ENCODE measurements around the gene NF2. TPM values are rescaled to one million over a fixed set of nuclear protein-coding genes. Genes with fewer than 3 reads are reported as not detected.

Gene NF2
- total and polyA plus RNA-seq, 11 donors = 15.0 to 137 (median 52.1) TPM

- H3K27me3 ChIP-seq = peaks cover 0 to 51% (median 10%) of the 10 kb centered on the region in 9 donors
- TF ChIP-seq POLR2A (IDR thresholded peaks at IDR 0.05) (no peak), CTCF (IDR thresholded peaks at IDR 0.05) (no peak)
- DNase-seq = no peak
- H3K36me3 ChIP-seq = no peaks in the 10 kb centered on the region
- H3K27ac ChIP-seq = no peak overlapping the region
- H3K9me3 ChIP-seq = no peaks in the 10 kb centered on the region
- ATAC-seq = no peak
- intact Hi-C loops (cut with DNase I) = loop anchor here in 1 of 10 donors (10.0 kb wide), 1 partner anchor 377 kb away; the partner anchor contains the start of gene HORMAD2
- H3K4me3 ChIP-seq = no peak overlapping the region
- 86 to 95% (median 90%) methylated on average over 5 of the region's 5 CpGs for WGBS, 4 donors
- H3K4me1 ChIP-seq = peaks cover 0 to 25% (median 3%) of the 10 kb centered on the region in 12 donors
Observed at GRCh38 chr22:29707471-29707870, 104.0 kb downstream of the NF2 start.

DNA sequence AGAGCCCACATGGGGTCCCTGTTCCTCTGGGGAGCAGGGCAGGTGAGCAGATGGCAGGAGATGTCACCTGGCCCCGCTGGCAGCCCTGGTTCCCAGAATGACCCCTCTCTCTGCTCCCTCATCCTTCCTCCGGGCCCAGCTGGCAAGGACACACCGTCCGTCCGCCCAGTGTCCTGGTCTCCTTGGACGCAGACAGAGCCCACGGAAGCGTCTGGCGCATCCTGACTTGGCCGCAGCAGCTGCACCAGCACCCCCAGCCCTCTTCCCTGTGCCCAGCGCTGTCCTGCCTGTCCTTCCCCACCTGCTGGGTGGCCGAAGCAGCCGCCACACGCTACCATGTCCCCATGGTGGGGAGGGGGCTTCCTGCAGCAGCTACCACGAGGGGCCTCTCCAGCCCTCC, 106.8 kb downstream of the NF2 start:
- intact Hi-C loops (cut with DNase I) = no loop called here
- Histone ChIP-seq H3K4me3 (no peak overlapping the region), H3K27me3 (peaks cover 0 to 39% (median under 1%) of the 10 kb centered on the region in 9 donors), H3K36me3 (no peaks in the 10 kb centered on the region), H3K4me1 (peaks cover 0 to 10% (median 0%) of the 10 kb centered on the region in 12 donors), H3K27ac (no peak overlapping the region), H3K9me3 (no peaks in the 10 kb centered on the region)
- ATAC-seq = no peak
- TF ChIP-seq CTCF (IDR thresholded peaks at IDR 0.05) (no peak), POLR2A (IDR thresholded peaks at IDR 0.05) (no peak)
- 52 to 74% (median 72%) methylated on average over 5 to 15 of the region's 15 CpGs for WGBS, 4 donors
- no peak for DNase-seq

- Histone ChIP-seq H3K4me1 (peaks cover 0 to 9% (median 0%) of the 10 kb centered on the region in 12 donors), H3K27ac (no peak overlapping the region), H3K4me3 (no peak overlapping the region), H3K9me3 (no peaks in the 10 kb centered on the region), H3K36me3 (no peaks in the 10 kb centered on the region), H3K27me3 (peaks cover 0 to 38% (median 0%) of the 10 kb centered on the region in 9 donors)
- peak in 4 of 5 donors; percentile 30 to 86 (median 81) for DNase-seq
- ATAC-seq = peak; percentile 82 to 90 (median 84)
- no peak for TF ChIP-seq CTCF (IDR thresholded peaks at IDR 0.05)
- no peak for TF ChIP-seq POLR2A (IDR thresholded peaks at IDR 0.05)
- intact Hi-C loops (cut with DNase I) = no loop called here
- WGBS, 4 donors = 40 to 49% (median 43%) methylated on average over 6 to 18 of the region's 18 CpGs
Observed at GRCh38 chr22:29710922-29711593, 107.6 kb downstream of the NF2 start.

GRCh38 chr22:29712119-29712518, 108.7 kb downstream of the NF2 start:
- no peak for TF ChIP-seq POLR2A (IDR thresholded peaks at IDR 0.05)
- TF ChIP-seq CTCF (IDR thresholded peaks at IDR 0.05) = no peak
- no peaks in the 10 kb centered on the region for H3K36me3 ChIP-seq
- no peak overlapping the region for H3K4me3 ChIP-seq
- no peak for ATAC-seq
- DNase-seq = no peak
- WGBS, 4 donors = 78 to 93% (median 81%) methylated on average over 2 of the region's 2 CpGs
- H3K4me1 ChIP-seq = peaks cover 0 to 9% (median 0%) of the 10 kb centered on the region in 12 donors
- intact Hi-C loops (cut with DNase I) = no loop called here
- H3K9me3 ChIP-seq = no peaks in the 10 kb centered on the region
- H3K27me3 ChIP-seq = peaks cover 0 to 29% (median 0%) of the 10 kb centered on the region in 9 donors
- no peak overlapping the region for H3K27ac ChIP-seq
